ENCODE measurements around the gene FHL2. TPM values are rescaled to one million over a fixed set of nuclear protein-coding genes. Genes with fewer than 3 reads are reported as not detected.

Gene FHL2
- total and polyA plus RNA-seq, 2 experiments from 2014 or later: 17.9 to 18.8 TPM

DNA sequence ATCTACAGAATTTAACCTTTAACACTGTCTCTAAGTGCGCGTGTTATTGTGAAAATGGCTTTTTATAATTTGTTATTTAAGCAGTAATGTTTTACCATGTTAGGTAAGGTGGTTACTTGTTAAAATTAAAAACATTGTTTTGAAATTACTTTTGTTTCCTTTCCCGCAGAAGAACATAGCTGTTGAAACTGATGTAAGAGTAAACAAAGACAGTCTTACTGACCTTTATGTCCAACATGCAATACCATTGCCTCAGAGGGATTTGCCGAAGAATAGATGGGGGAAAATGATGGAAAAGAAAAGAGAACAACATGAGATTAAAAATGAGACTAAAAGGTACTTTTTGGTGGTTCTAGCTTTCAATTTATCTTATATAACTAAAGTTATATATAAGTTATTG is 59.4 kb downstream of the FHL2 start:
- Histone ChIP-seq H4K20me1 (ENCODE audit: insufficient read depth, poor library complexity, severe bottlenecking) (no peaks in the 10 kb centered on the region), H3K4me2 (peak overlapping the region; percentile 90), H3K4me1 (ENCODE audit: insufficient read depth) (peaks cover 17% of the 10 kb centered on the region), H3K9me2 (replicated peaks; ENCODE audit: insufficient read depth) (no peaks in the 10 kb centered on the region), H3K4me3 (no peak overlapping the region), H3K79me2 (peaks cover 49% of the 10 kb centered on the region), H3K27me3 (no peaks in the 10 kb centered on the region), H3K27ac (no peak overlapping the region), H3K36me3 (replicated peaks; ENCODE audit: insufficient read depth, low read depth) (no peaks in the 10 kb centered on the region), H2AFZ (no peak overlapping the region), H3K9me3 (ENCODE audit: low read depth) (no peaks in the 10 kb centered on the region)
- TF ChIP-seq EZH2 (IDR thresholded peaks at IDR 0.05; ENCODE audit: borderline replicate concordance): no peak
- TF ChIP-seq, protein P1, sequence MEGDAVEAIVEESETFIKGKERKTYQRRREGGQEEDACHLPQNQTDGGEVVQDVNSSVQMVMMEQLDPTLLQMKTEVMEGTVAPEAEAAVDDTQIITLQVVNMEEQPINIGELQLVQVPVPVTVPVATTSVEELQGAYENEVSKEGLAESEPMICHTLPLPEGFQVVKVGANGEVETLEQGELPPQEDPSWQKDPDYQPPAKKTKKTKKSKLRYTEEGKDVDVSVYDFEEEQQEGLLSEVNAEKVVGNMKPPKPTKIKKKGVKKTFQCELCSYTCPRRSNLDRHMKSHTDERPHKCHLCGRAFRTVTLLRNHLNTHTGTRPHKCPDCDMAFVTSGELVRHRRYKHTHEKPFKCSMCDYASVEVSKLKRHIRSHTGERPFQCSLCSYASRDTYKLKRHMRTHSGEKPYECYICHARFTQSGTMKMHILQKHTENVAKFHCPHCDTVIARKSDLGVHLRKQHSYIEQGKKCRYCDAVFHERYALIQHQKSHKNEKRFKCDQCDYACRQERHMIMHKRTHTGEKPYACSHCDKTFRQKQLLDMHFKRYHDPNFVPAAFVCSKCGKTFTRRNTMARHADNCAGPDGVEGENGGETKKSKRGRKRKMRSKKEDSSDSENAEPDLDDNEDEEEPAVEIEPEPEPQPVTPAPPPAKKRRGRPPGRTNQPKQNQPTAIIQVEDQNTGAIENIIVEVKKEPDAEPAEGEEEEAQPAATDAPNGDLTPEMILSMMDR (IDR thresholded peaks at IDR 0.05; ENCODE audit: poor library complexity): no peak
- no peak for TF ChIP-seq EZH2phosphoT487 (IDR thresholded peaks at IDR 0.05; ENCODE audit: low read depth, severe bottlenecking, unreplicated experiment)
- WGBS (ENCODE audit: low lambda C conversion rate, missing lambda C conversion rate): 83% methylated on average over 4 of the region's 4 CpGs
- DNase-seq (ENCODE audit: low spot score): no peak

DNA sequence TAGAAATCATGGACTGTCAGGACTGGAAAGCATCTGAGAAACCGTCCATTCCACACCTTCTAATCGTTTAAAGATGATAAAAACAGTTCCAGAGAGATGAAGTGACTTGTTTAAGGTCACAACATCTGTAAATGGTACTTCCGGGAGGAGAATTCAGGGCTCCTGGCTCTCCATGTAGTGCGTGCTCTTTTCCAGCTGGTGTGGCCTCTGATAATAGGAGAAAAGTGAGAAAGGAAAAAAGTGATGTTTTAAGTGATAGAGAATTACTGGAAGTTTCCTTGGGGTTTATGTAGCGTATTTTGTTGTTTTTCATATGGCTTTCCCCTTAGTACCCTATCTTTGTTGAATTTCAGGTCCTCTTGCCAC is 60.8 kb downstream of the FHL2 start:
- Histone ChIP-seq H4K20me1 (ENCODE audit: insufficient read depth, poor library complexity, severe bottlenecking) (no peaks in the 10 kb centered on the region), H3K36me3 (replicated peaks; ENCODE audit: insufficient read depth, low read depth) (no peaks in the 10 kb centered on the region), H3K9me2 (replicated peaks; ENCODE audit: insufficient read depth) (no peaks in the 10 kb centered on the region), H2AFZ (peak overlapping the region; percentile 77), H3K79me2 (peaks cover 49% of the 10 kb centered on the region), H3K27ac (peak overlapping the region; percentile 98), H3K9me3 (ENCODE audit: low read depth) (no peaks in the 10 kb centered on the region), H3K4me3 (peak overlapping the region; percentile 49), H3K4me2 (peak overlapping the region; percentile 90), H3K4me1 (ENCODE audit: insufficient read depth) (peaks cover 17% of the 10 kb centered on the region), H3K27me3 (no peaks in the 10 kb centered on the region)
- WGBS (ENCODE audit: low lambda C conversion rate, missing lambda C conversion rate): 13% methylated on average over 5 of the region's 5 CpGs
- TF ChIP-seq EZH2phosphoT487 (IDR thresholded peaks at IDR 0.05; ENCODE audit: low read depth, severe bottlenecking, unreplicated experiment): no peak
- TF ChIP-seq, protein P1 (IDR thresholded peaks at IDR 0.05; ENCODE audit: poor library complexity): no peak
- no peak for TF ChIP-seq EZH2 (IDR thresholded peaks at IDR 0.05; ENCODE audit: borderline replicate concordance)
- DNase-seq (ENCODE audit: low spot score): peak; percentile 12

DNA sequence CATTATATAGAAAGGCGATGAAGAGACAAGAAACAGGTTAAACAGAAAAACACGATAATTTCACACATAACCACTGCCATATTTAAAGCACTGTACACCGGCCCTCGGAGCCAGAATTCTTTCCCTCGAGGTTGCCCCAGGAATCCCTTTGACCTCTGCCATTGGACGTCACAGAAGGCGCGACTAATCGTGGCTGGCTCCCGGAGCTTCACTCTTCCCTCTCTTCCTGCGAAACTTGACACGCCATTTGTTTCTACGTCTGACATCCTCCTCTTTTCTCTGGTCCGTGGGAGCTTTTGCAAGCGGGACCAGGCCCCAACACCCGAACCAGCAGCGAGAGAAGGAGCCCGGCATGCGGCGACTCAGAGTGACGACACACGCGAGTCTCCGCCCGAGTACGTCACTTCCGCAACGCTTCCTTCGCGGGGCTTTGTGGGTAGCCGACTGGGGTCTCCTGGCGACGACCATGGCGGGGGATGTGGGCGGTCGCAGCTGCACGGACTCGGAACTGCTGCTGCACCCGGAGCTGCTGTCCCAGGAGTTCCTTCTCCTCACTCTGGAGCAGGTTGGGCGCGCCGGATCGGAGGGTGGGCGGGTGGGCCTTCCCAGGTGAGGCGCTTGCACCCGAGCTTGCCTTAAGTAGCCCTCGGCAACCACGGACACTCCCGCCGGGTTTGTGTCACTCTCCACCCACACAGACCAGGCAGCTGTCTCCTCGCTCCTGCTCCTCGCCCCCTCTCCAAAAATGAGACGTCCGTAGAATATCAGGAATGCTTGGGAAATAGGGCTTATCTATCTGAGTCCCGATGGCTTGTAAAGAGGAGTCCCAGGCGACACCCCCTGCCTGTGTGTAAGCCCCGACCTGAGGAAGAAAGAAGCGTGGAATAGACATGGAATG is 61.5 kb downstream of the FHL2 start, which contains the start of gene C2orf49:
C2orf49 (plus strand) TSS at position 419 of the 898 bp plus-strand sequence; CDS start at position 467, 48 bp downstream.
- DNase-seq (ENCODE audit: low spot score): peak; percentile 94
- H3K9me2 ChIP-seq (replicated peaks; ENCODE audit: insufficient read depth): no peaks in the 10 kb centered on the region
- no peaks in the 10 kb centered on the region for H3K9me3 ChIP-seq (ENCODE audit: low read depth)
- peak within 1 kb of the TSS; percentile 49 for H3K4me3 ChIP-seq
- H3K79me2 ChIP-seq: peaks cover 49% of the 10 kb centered on the region
- peaks cover 17% of the 10 kb centered on the region for H3K4me1 ChIP-seq (ENCODE audit: insufficient read depth)
- WGBS (ENCODE audit: low lambda C conversion rate, missing lambda C conversion rate): under 1% methylated on average over 55 of the region's 58 CpGs
- no peaks in the 10 kb centered on the region for H3K36me3 ChIP-seq (replicated peaks; ENCODE audit: insufficient read depth, low read depth)
- H4K20me1 ChIP-seq (ENCODE audit: insufficient read depth, poor library complexity, severe bottlenecking): no peaks in the 10 kb centered on the region
- H3K27ac ChIP-seq: peak within 1 kb of the TSS; percentile 98
- no peaks in the 10 kb centered on the region for H3K27me3 ChIP-seq
- peak within 1 kb of the TSS; percentile 90 for H3K4me2 ChIP-seq
- TF ChIP-seq, protein P1 (IDR thresholded peaks at IDR 0.05; ENCODE audit: poor library complexity): no peak
- TF ChIP-seq EZH2phosphoT487 (IDR thresholded peaks at IDR 0.05; ENCODE audit: low read depth, severe bottlenecking, unreplicated experiment): no peak
- H2AFZ ChIP-seq: peak within 1 kb of the TSS; percentile 77

Measured in hepatocyte (in vitro differentiated cells).